Stimulated activated CD8-positive, alpha-beta memory T cell treated with anti-CD3 and anti-CD28 coated beads, Interleukin-2, amount 100 ng/mL, for 48 hours (primary cell): Measurements from ENCODE around the gene CDHR3.
"Not testable (repeated sequence)": the region's sequence is repeated elsewhere in the genome, so short reads cannot be mapped to it uniquely, and the experiment has no call there.

ENCODE experiments used
- DNase-seq, 2 donors: peaks; one replicate each; pipeline ENCODE4 v3.0.0-alpha.2; 2020; ENCODE audit warnings: low read depth in 2 of 2

The CDHR3 gene

GRCh38 chr7:105971845-105972244 lies 8.8 kb downstream of the CDHR3 start:
- DNase-seq, result no peak

GRCh38 chr7:105972276-105972675 lies 9.2 kb downstream of the CDHR3 start:
- no peak for DNase-seq

GRCh38 chr7:105974471-105974870 lies 11.4 kb downstream of the CDHR3 start:
- no peak for DNase-seq

- no peak for DNase-seq
Observed at GRCh38 chr7:105975770-105976417, 12.8 kb downstream of the CDHR3 start.

GRCh38 chr7:105976868-105977267 lies 13.8 kb downstream of the CDHR3 start:
- DNase-seq, result no peak

- DNase-seq, result no peak
Observed at GRCh38 chr7:105978035-105978434, 15.0 kb downstream of the CDHR3 start.

- DNase-seq, result no peak
Observed at GRCh38 chr7:105978974-105979373, 15.9 kb downstream of the CDHR3 start.

- no peak for DNase-seq
Observed at GRCh38 chr7:105979405-105979804, 16.3 kb downstream of the CDHR3 start.

- DNase-seq, result no peak
Observed at GRCh38 chr7:105980645-105981396, 17.8 kb downstream of the CDHR3 start.

GRCh38 chr7:105982388-105982787 lies 19.3 kb downstream of the CDHR3 start:
- DNase-seq, result no peak

- DNase-seq, result not testable (repeated sequence)
Observed at GRCh38 chr7:105984808-105985207, 21.7 kb downstream of the CDHR3 start.

- DNase-seq, result no peak
Observed at GRCh38 chr7:105985229-105985628, 22.2 kb downstream of the CDHR3 start.

GRCh38 chr7:105985672-105986215 lies 22.7 kb downstream of the CDHR3 start:
- no peak for DNase-seq

- DNase-seq, result no peak
Observed at GRCh38 chr7:105987046-105987445, 24.0 kb downstream of the CDHR3 start.

- DNase-seq, result no peak
Observed at GRCh38 chr7:105988276-105988675, 25.2 kb downstream of the CDHR3 start.

GRCh38 chr7:105989191-105989590 lies 26.1 kb downstream of the CDHR3 start:
- DNase-seq, result no peak

GRCh38 chr7:105989686-105990085 lies 26.6 kb downstream of the CDHR3 start:
- DNase-seq, result no peak

- DNase-seq, result no peak
Observed at GRCh38 chr7:105990141-105990540, 27.1 kb downstream of the CDHR3 start.

- DNase-seq, result no peak
Observed at GRCh38 chr7:105990727-105991453, 27.8 kb downstream of the CDHR3 start.

GRCh38 chr7:105992905-105993304 lies 29.8 kb downstream of the CDHR3 start:
- no peak for DNase-seq

- no peak for DNase-seq
Observed at GRCh38 chr7:105996860-105997737, 34.0 kb downstream of the CDHR3 start.
